Vagina (tissue), 2 donors: Measurements from ENCODE around the gene SHOC2.

Experiments used
- POLR2A ChIP-seq, 2 donors: fragments of 450-650 bp; IDR thresholded peaks; one replicate each; pipeline ENCODE4 v1.6.1; 2017; ENCODE audit warnings: antibody characterized with exemption in 2 of 2, mild to moderate bottlenecking in 2 of 2, moderate library complexity in 2 of 2
- TF ChIP-seq, protein P1 (sequence below), 3 experiments: fragments of 450-650 bp in 2 of 3; fragments of 200-600 bp in 1 of 3; sonication (generic) in 1 of 3; IDR thresholded peaks; one replicate each; pipeline ENCODE4 v1.5.1; 2017 to 2019; ENCODE audit warnings: antibody characterized with exemption in 3 of 3, mild to moderate bottlenecking in 2 of 3, moderate library complexity in 2 of 3

DNA sequence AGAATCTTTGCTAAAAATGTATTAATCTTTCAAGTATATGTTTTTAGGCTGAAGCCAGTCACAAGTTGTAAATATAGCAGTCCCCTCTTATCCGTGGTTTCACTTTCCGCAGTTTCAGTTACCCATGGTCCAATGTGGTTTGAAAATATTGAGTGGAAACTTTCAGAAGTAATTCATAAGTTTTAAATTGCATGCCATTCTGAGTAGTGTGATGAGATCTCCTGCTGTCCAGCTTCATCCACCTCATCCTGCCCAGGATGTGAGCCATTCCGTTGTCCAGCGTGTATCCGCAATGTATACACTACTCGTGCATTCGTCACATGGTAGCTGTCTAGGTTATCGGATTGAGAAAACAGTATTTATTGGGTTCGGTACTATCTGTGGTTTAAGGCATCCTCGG, 35.5 kb upstream of the SHOC2 start:
- TF ChIP-seq, protein P1, sequence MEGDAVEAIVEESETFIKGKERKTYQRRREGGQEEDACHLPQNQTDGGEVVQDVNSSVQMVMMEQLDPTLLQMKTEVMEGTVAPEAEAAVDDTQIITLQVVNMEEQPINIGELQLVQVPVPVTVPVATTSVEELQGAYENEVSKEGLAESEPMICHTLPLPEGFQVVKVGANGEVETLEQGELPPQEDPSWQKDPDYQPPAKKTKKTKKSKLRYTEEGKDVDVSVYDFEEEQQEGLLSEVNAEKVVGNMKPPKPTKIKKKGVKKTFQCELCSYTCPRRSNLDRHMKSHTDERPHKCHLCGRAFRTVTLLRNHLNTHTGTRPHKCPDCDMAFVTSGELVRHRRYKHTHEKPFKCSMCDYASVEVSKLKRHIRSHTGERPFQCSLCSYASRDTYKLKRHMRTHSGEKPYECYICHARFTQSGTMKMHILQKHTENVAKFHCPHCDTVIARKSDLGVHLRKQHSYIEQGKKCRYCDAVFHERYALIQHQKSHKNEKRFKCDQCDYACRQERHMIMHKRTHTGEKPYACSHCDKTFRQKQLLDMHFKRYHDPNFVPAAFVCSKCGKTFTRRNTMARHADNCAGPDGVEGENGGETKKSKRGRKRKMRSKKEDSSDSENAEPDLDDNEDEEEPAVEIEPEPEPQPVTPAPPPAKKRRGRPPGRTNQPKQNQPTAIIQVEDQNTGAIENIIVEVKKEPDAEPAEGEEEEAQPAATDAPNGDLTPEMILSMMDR (IDR thresholded peaks at IDR 0.05), result no peak
- no peak for TF ChIP-seq POLR2A (IDR thresholded peaks at IDR 0.05)
